ENCODE measurements around the gene RNPC3.

- TF ChIP-seq FOXA1 (IDR thresholded peaks at IDR 0.05) (no peak), BHLHE40 (IDR thresholded peaks at IDR 0.05; ENCODE audit: borderline replicate concordance) (no peak), ARNT (IDR thresholded peaks at IDR 0.05) (no peak), TARDBP (IDR thresholded peaks at IDR 0.05) (no peak), SP1 (IDR thresholded peaks at IDR 0.05) (no peak), ELF4 (IDR thresholded peaks at IDR 0.05) (no peak), FOXM1 (IDR thresholded peaks at IDR 0.05; ENCODE audit: borderline replicate concordance) (no peak), HDGF (IDR thresholded peaks at IDR 0.05; ENCODE audit: borderline replicate concordance) (no peak), NFRKB (IDR thresholded peaks at IDR 0.05) (no peak), ZNF384 (IDR thresholded peaks at IDR 0.05) (no peak), FOXK2 (IDR thresholded peaks at IDR 0.05) (no peak), SUZ12 (IDR thresholded peaks at IDR 0.05) (no peak), LEF1 (IDR thresholded peaks at IDR 0.05; ENCODE audit: borderline replicate concordance) (no peak)
These were observed 59.0 kb downstream of the RNPC3 start for GRCh38 chr1:103584537-103584936.
